Astrocyte (in vitro differentiated cells and primary cell): ENCODE measurements around the gene ADARB2. TPM values are rescaled to one million over a fixed set of nuclear protein-coding genes. Genes with fewer than 3 reads are reported as not detected.

Experiments
- DNase-seq: peaks from one replicate; pipeline ENCODE4 v3.0.0-alpha.2; 2010; ENCODE audit warnings: low read depth
- FAIRE-seq: peaks from 2 replicates; lab custom pipeline; 2011; peaks lifted over from hg19 to GRCh38; lab: Jason Lieb, UNC
- H2AFZ ChIP-seq: 2 replicates; pipeline ENCODE4 v1.6.0; 2012; ENCODE audit warnings: low read depth, low read length, inconsistent platforms
- H3K27ac ChIP-seq: 2 replicates; pipeline ENCODE4 v1.5.1; 2011; ENCODE audit warnings: low read depth, low read length, inconsistent platforms
- H3K27me3 ChIP-seq: 2 replicates; pipeline ENCODE4 v1.6.0; 2011; ENCODE audit warnings: low read length, inconsistent platforms; ENCODE audit not compliant: insufficient read depth
- H3K36me3 ChIP-seq: 2 replicates; pipeline ENCODE4 v1.5.1; 2011; ENCODE audit warnings: low read length, inconsistent platforms; ENCODE audit not compliant: insufficient read depth
- H3K4me1 ChIP-seq: 2 replicates; pipeline ENCODE4 v1.5.1; 2011; ENCODE audit warnings: low read length, inconsistent platforms; ENCODE audit not compliant: insufficient read depth
- H3K4me2 ChIP-seq: 2 replicates; pipeline ENCODE4 v1.6.0; 2012; ENCODE audit warnings: low read length, inconsistent platforms
- H3K4me3 ChIP-seq: 2 replicates; pipeline ENCODE4 v1.5.1; 2011; ENCODE audit warnings: low read depth, mild to moderate bottlenecking, low read length, inconsistent platforms; ENCODE audit not compliant: insufficient read depth
- H3K79me2 ChIP-seq: 2 replicates; pipeline ENCODE4 v1.6.0; 2012; ENCODE audit warnings: mild to moderate bottlenecking, low read length, inconsistent platforms; ENCODE audit not compliant: insufficient read depth
- H3K9ac ChIP-seq: 2 replicates; pipeline ENCODE4 v1.6.0; 2012; ENCODE audit warnings: mild to moderate bottlenecking, low read length, inconsistent platforms
- H3K9me3 ChIP-seq: 2 replicates; pipeline ENCODE4 v1.5.1; 2012; ENCODE audit warnings: low read depth, mild to moderate bottlenecking, low read length, inconsistent platforms; ENCODE audit not compliant: insufficient read depth
- H4K20me1 ChIP-seq: 2 replicates; pipeline ENCODE4 v1.6.0; 2012; ENCODE audit warnings: low read length, inconsistent platforms; ENCODE audit not compliant: insufficient read depth
- H3K27ac Mint-ChIP-seq: one replicate; pipeline ENCODE4 v1.8.0; 2021; ENCODE audit warnings: mild to moderate bottlenecking, mixed read lengths; ENCODE audit not compliant: unreplicated experiment
- H3K27me3 Mint-ChIP-seq: one replicate; pipeline ENCODE4 v1.8.0; 2021; ENCODE audit warnings: low read depth, mixed read lengths; ENCODE audit not compliant: unreplicated experiment
- H3K36me3 Mint-ChIP-seq: one replicate; pipeline ENCODE4 v1.8.0; 2021; ENCODE audit warnings: low read depth, mixed read lengths; ENCODE audit not compliant: unreplicated experiment
- H3K4me1 Mint-ChIP-seq: one replicate; pipeline ENCODE4 v1.8.0; 2021; ENCODE audit warnings: low read depth, mixed read lengths; ENCODE audit not compliant: unreplicated experiment
- H3K4me3 Mint-ChIP-seq: one replicate; pipeline ENCODE4 v1.8.0; 2021; ENCODE audit warnings: mild to moderate bottlenecking, moderate library complexity, mixed read lengths; ENCODE audit not compliant: unreplicated experiment
- H3K9me3 Mint-ChIP-seq: one replicate; pipeline ENCODE4 v1.8.0; 2021; ENCODE audit warnings: mild to moderate bottlenecking, mixed read lengths; ENCODE audit not compliant: unreplicated experiment
- EZH2 ChIP-seq: IDR thresholded peaks from 2 replicates; pipeline ENCODE4 v1.6.1; 2012; ENCODE audit warnings: mild to moderate bottlenecking, low read length, inconsistent platforms; ENCODE audit not compliant: insufficient read depth
- total RNA-seq: library from RNA; stranded (reverse); gene quantifications from 2 replicates; pipeline ENCODE4 v1.2.1, GENCODE V29; 2021
- TF ChIP-seq, protein P1 (sequence below): IDR thresholded peaks from 2 replicates; pipeline ENCODE4 v1.5.1; 2011; ENCODE audit warnings: low read depth, mild to moderate bottlenecking, inconsistent platforms, low read length, moderate library complexity; ENCODE audit not compliant: insufficient read depth

Gene ADARB2
- total RNA-seq, 1 donor from 2014 or later: 0.18 TPM

DNA sequence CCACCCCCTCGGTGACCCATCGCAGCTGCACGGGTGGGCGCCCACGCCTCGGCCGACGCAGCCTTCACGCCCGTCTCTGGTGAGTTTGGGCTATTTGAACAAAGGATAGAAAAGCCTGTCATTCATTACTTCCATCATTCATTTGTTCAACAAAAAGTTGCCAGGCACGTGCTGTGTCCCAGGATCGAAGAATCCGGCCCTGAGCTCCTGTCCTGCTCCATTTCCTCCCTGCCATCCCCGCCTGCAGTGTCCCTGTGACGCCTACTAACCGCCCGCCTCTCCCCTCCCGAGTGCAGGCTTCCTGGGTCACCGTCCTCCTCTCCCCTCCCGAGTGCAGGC lies 341.1 kb downstream of the ADARB2 start:
- no peaks in the 10 kb centered on the region for H3K27me3 ChIP-seq
- H3K27ac Mint-ChIP-seq: no peak overlapping the region
- no peak overlapping the region for H3K4me2 ChIP-seq
- no peak overlapping the region for H3K4me3 Mint-ChIP-seq
- H3K36me3 ChIP-seq: no peaks in the 10 kb centered on the region
- peaks cover 5% of the 10 kb centered on the region for H3K9me3 Mint-ChIP-seq
- H3K4me1 ChIP-seq: no peaks in the 10 kb centered on the region
- H3K4me1 Mint-ChIP-seq: peaks cover 6% of the 10 kb centered on the region
- DNase-seq (no peak), FAIRE-seq (no peak)
- no peak overlapping the region for H2AFZ ChIP-seq
- no peaks in the 10 kb centered on the region for H4K20me1 ChIP-seq
- H3K9ac ChIP-seq: no peak overlapping the region
- H3K4me3 ChIP-seq: no peak overlapping the region
- TF ChIP-seq EZH2: no peak
- TF ChIP-seq, protein P1, sequence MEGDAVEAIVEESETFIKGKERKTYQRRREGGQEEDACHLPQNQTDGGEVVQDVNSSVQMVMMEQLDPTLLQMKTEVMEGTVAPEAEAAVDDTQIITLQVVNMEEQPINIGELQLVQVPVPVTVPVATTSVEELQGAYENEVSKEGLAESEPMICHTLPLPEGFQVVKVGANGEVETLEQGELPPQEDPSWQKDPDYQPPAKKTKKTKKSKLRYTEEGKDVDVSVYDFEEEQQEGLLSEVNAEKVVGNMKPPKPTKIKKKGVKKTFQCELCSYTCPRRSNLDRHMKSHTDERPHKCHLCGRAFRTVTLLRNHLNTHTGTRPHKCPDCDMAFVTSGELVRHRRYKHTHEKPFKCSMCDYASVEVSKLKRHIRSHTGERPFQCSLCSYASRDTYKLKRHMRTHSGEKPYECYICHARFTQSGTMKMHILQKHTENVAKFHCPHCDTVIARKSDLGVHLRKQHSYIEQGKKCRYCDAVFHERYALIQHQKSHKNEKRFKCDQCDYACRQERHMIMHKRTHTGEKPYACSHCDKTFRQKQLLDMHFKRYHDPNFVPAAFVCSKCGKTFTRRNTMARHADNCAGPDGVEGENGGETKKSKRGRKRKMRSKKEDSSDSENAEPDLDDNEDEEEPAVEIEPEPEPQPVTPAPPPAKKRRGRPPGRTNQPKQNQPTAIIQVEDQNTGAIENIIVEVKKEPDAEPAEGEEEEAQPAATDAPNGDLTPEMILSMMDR: no peak
- H3K27me3 Mint-ChIP-seq: peaks cover 33% of the 10 kb centered on the region
- H3K79me2 ChIP-seq: no peaks in the 10 kb centered on the region
- no peaks in the 10 kb centered on the region for H3K36me3 Mint-ChIP-seq
- no peak overlapping the region for H3K27ac ChIP-seq
- no peaks in the 10 kb centered on the region for H3K9me3 ChIP-seq

DNA sequence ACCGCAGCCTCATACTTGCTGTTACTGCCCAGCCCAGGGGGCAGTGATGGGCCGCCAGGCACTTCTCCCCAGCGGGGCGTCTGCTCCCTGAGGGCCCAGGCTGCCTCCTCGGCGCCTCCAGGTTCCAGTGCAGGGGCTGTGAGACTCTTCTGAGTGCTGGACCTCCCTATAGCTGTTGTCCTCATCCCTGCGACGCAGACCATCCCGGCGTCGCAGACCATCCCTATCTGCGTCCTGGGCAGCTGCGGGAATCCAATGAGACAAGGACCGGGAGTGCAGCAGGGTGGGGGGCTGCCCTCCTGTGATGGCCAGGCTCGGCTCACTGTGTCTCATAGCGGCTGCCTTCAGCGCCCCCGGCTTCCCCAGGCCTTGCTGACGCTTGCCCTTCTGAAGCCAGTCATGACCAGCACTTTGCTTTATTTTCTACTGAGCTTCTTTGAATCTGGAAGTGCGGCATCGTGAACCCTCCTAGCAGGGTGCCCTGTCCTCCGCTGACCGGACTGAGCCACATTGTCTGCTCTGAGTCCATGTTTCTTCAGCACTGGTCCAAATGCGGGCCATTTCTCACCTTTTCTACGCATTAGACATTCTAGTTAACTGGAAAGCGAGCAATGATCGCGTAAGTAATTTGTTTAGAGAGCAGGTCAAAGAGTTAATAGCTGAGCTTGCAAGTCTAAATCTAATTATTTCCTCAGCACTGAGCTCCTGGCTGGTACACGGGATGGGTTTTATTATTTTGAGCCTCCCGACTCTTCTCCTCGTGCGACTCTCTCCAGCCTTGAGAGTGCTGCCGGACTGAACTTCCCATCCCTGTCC lies 341.6 kb downstream of the ADARB2 start:
- H3K9me3 Mint-ChIP-seq: peaks cover 5% of the 10 kb centered on the region
- Histone ChIP-seq H3K27me3 (no peaks in the 10 kb centered on the region), H2AFZ (no peak overlapping the region), H3K79me2 (no peaks in the 10 kb centered on the region), H3K27ac (no peak overlapping the region), H3K9ac (no peak overlapping the region), H3K9me3 (no peaks in the 10 kb centered on the region), H3K4me3 (no peak overlapping the region), H3K36me3 (no peaks in the 10 kb centered on the region), H4K20me1 (no peaks in the 10 kb centered on the region), H3K4me1 (no peaks in the 10 kb centered on the region), H3K4me2 (no peak overlapping the region)
- peaks cover 4% of the 10 kb centered on the region for H3K4me1 Mint-ChIP-seq
- H3K27me3 Mint-ChIP-seq: peaks cover 33% of the 10 kb centered on the region
- no peak overlapping the region for H3K27ac Mint-ChIP-seq
- no peak for DNase-seq
- TF ChIP-seq EZH2: no peak
- TF ChIP-seq, protein P1: no peak
- H3K36me3 Mint-ChIP-seq: no peaks in the 10 kb centered on the region
- no peak overlapping the region for H3K4me3 Mint-ChIP-seq
- FAIRE-seq: no peak

DNA sequence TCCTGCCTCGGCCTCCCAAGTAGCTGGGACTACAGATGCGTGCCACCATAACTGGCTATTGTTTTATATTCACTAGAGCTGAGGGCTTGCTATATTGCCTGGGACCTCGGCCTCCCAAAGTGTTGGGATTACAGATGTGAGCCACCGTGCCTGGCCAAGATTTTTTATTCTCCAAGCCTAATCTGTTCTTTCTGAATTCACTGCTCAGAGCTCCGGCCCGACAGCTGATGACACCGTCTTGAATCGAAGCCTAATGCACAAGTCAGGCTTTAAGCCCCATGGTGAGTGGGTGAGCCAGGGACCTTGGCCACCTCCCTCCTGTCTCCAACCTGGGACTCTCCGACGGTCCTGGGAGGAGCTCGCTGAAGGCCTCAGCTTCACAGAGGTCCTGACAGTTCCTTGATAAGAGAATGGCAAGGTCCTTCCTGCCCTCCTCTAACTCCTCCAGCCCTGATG lies 342.3 kb downstream of the ADARB2 start:
- Histone ChIP-seq H3K4me2 (no peak overlapping the region), H3K4me3 (no peak overlapping the region), H3K27me3 (no peaks in the 10 kb centered on the region), H2AFZ (no peak overlapping the region), H4K20me1 (no peaks in the 10 kb centered on the region), H3K27ac (no peak overlapping the region), H3K36me3 (no peaks in the 10 kb centered on the region), H3K9me3 (no peaks in the 10 kb centered on the region), H3K79me2 (no peaks in the 10 kb centered on the region), H3K9ac (no peak overlapping the region), H3K4me1 (no peaks in the 10 kb centered on the region)
- TF ChIP-seq, protein P1: no peak
- TF ChIP-seq EZH2: no peak
- peaks cover 33% of the 10 kb centered on the region for H3K27me3 Mint-ChIP-seq
- H3K4me3 Mint-ChIP-seq: no peak overlapping the region
- H3K9me3 Mint-ChIP-seq: peaks cover 5% of the 10 kb centered on the region
- no peak overlapping the region for H3K27ac Mint-ChIP-seq
- peaks cover 3% of the 10 kb centered on the region for H3K4me1 Mint-ChIP-seq
- no peaks in the 10 kb centered on the region for H3K36me3 Mint-ChIP-seq
- no peak for FAIRE-seq
- no peak for DNase-seq
